ENCODE data around the gene NUDCD2. TPM values are rescaled to one million over a fixed set of nuclear protein-coding genes. Genes with fewer than 3 reads are reported as not detected.
"Not testable (repeated sequence)": the region's sequence is repeated elsewhere in the genome, so short reads cannot be mapped to it uniquely, and the experiment has no call there.

Gene NUDCD2
- total RNA-seq, 2 donors from 2014 or later, result 50.2 to 58.0 TPM

DNA sequence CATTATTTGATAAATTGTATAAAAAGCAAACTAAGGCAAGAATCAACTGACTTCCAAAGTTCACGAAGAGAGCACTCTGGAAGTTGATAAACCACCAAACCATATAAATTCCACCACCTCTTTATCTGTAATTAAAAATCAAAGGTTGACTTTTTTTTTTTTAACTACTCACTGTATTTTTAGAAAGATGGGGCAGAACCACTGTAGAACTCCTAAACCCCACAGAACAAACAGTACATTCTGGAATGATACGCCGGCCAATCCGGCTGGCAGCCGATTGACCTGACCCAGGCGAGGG lies 22.9 kb downstream of the NUDCD2 start:
- ATAC-seq (replicated peaks in 1 of 2) (no peak), DNase-seq (no peak)
- H3K4me3 Mint-ChIP-seq, result peak overlapping the region; percentile 88 to 90
- H3K27ac Mint-ChIP-seq, result peak overlapping the region; percentile 97
- peaks cover 5 to 12% of the 10 kb centered on the region in 2 donors for H3K36me3 Mint-ChIP-seq (ENCODE audit: insufficient read depth in 2 of 2)
- peaks cover 47% of the 10 kb centered on the region for H3K4me1 Mint-ChIP-seq (ENCODE audit: low read depth)
- no peaks in the 10 kb centered on the region for H3K9me3 Mint-ChIP-seq
- no peaks in the 10 kb centered on the region for H3K27me3 Mint-ChIP-seq (ENCODE audit: low read depth)

DNA sequence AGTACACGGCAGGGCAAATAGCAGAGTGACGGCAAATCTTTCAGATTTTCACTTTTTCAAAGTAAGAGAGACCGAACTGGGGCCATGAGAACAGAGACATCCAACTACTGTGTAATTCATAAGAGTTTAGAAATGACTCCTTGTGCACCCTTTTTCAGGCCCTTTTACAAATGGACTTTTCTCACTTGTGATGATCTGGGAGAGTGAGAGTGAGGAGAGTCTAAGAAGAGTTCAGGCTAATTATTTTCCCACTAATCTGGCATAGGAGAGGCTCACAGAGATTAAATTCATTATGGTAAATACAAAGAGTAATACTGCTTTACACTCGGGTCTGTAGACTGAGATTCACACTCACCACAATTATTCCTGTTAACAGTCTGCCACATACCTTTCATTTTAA lies 23.4 kb downstream of the NUDCD2 start:
- Mint-ChIP-seq H3K27me3 (ENCODE audit: low read depth) (no peaks in the 10 kb centered on the region), H3K9me3 (no peaks in the 10 kb centered on the region), H3K27ac (peak overlapping the region; percentile 97), H3K4me3 (peak overlapping the region; percentile 88 to 90), H3K36me3 (ENCODE audit: insufficient read depth in 2 of 2) (peaks cover 5 to 12% of the 10 kb centered on the region in 2 donors), H3K4me1 (ENCODE audit: low read depth) (peaks cover 47% of the 10 kb centered on the region)
- ATAC-seq (replicated peaks in 1 of 2) (no peak), DNase-seq (no peak)

DNA sequence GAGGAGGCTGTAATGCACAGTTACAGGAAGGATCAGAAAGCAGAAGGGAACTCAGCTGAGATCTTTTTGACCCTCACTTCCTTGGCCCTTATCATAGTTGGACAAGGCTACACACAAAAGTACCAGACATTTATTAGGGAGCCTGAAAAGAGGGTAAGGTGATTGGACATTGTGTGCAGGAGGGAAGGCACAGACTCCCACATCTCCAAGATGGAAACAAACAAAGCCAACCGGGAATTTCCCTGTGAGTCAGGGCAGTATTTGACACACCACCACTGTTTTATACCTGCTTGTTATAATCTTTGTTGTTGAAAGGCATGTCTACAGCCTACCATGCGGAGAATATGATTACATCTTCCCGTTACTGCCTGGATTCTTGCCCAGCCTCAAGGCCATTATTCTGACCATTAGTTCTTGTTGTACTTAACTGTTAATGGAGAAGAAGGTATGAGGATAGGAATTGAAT lies 25.5 kb downstream of the NUDCD2 start:
- Mint-ChIP-seq H3K4me1 (ENCODE audit: low read depth) (peaks cover 31% of the 10 kb centered on the region), H3K9me3 (no peaks in the 10 kb centered on the region), H3K36me3 (ENCODE audit: insufficient read depth in 2 of 2) (peaks cover 2 to 3% of the 10 kb centered on the region in 2 donors), H3K27me3 (ENCODE audit: low read depth) (no peaks in the 10 kb centered on the region), H3K4me3 (peak overlapping the region in 1 of 2 donors; percentile 75), H3K27ac (peak overlapping the region; percentile 69)
- DNase-seq (peak in 1 of 2 donors; percentile 27), ATAC-seq (replicated peaks in 1 of 2) (no peak)

DNA sequence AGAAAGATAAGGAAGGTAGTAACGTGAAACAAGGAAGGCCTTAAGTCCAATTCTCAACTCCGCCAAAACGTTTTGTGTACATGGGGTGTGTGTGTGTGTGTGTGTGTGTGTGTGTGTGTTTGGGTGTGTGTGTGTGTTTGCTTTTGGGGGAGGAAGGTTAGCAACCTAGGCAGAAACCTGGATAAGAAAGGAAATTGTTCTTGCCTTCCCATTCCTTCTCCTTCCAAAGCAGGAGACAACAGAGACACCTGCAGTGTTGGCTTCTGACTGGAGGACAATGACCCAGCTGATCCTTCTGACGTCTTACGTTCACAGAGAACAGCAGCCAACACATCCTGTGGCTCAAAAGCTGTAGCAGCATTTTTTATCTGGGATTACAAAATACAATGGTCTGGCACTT lies 26.6 kb downstream of the NUDCD2 start:
- Mint-ChIP-seq H3K4me1 (ENCODE audit: low read depth) (peaks cover 19% of the 10 kb centered on the region), H3K27me3 (ENCODE audit: low read depth) (no peaks in the 10 kb centered on the region), H3K27ac (no peak overlapping the region), H3K36me3 (ENCODE audit: insufficient read depth in 2 of 2) (peaks cover 1 to 2% of the 10 kb centered on the region in 2 donors), H3K9me3 (no peaks in the 10 kb centered on the region), H3K4me3 (peak overlapping the region in 1 of 2 donors; percentile 19)
- ATAC-seq (replicated peaks in 1 of 2) (no peak), DNase-seq (no peak)

DNA sequence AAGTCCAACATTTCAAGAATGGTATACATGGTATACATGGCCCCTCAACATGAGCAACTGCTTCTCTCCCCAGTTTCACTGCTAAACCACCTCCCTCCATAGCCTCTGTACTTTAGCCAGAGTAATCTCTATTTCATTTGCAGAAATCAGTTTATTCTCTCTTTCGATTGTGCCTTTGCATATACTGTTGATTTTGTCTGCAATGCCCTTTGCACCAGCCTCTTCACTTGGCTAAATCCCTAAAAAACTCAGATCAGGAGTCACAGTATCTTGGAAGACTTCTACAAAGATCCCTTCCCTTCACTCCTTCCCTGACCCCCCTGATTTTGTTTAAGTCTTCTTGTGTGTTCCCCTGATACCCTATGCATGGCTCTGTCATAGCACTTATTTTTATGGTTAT lies 27.4 kb downstream of the NUDCD2 start:
- no peaks in the 10 kb centered on the region for H3K36me3 Mint-ChIP-seq (ENCODE audit: insufficient read depth in 2 of 2)
- H3K9me3 Mint-ChIP-seq, result no peaks in the 10 kb centered on the region
- no peak overlapping the region for H3K4me3 Mint-ChIP-seq
- H3K27me3 Mint-ChIP-seq (ENCODE audit: low read depth), result no peaks in the 10 kb centered on the region
- DNase-seq, result no peak
- ATAC-seq (replicated peaks in 1 of 2), result no peak
- H3K4me1 Mint-ChIP-seq (ENCODE audit: low read depth), result peaks cover 17% of the 10 kb centered on the region
- H3K27ac Mint-ChIP-seq, result no peak overlapping the region

DNA sequence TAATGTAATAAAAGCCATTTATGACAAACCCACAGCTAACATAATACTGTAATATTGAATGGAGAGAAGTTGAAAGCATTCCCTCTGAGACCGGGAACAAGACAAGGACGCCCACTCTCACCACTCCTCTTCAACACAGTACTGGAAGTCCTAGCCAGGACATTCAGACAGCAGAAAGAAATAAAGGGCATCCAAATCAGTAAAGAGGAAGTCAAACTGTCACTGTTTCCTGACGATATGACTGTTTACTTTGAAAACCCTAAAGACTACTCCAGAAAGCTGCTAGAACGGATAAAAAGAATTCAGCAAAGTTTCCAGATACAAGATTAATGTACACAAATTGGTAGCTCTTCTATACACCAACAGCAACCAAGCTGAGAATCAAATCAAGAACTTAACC lies 33.8 kb downstream of the NUDCD2 start:
- ATAC-seq (replicated peaks in 1 of 2); H3K9me3 Mint-ChIP-seq; H3K27me3 Mint-ChIP-seq (ENCODE audit: low read depth); H3K36me3 Mint-ChIP-seq (ENCODE audit: insufficient read depth in 2 of 2); H3K4me1 Mint-ChIP-seq (ENCODE audit: low read depth); DNase-seq: not testable (repeated sequence)
- peak overlapping the region in 1 of 2 donors; percentile 8 for H3K4me3 Mint-ChIP-seq
- H3K27ac Mint-ChIP-seq, result peak overlapping the region; percentile 67

DNA sequence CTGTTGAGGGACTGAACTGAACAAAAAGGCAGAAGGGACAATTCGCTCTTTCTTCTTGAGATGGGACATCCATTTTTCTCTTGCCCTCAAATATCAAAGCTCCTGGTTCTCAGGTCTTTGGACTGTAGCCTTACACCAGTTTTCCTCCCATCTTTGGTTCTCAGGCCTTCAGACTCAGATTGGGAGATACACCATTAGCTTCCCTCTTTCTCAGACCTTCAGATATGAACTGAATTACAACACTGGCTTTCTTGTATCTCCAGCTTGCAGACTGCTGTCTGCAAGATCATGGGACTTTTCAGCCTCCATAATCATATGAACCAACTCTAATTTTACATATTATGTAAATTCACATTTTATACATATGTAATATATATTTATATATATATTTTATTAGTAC lies 35.1 kb downstream of the NUDCD2 start:
- H3K27ac Mint-ChIP-seq, result no peak overlapping the region
- DNase-seq (no peak), ATAC-seq (replicated peaks in 1 of 2) (no peak)
- no peak overlapping the region for H3K4me3 Mint-ChIP-seq
- H3K36me3 Mint-ChIP-seq (ENCODE audit: insufficient read depth in 2 of 2), result no peaks in the 10 kb centered on the region
- H3K4me1 Mint-ChIP-seq (ENCODE audit: low read depth), result peaks cover 7% of the 10 kb centered on the region
- H3K9me3 Mint-ChIP-seq, result no peaks in the 10 kb centered on the region
- no peaks in the 10 kb centered on the region for H3K27me3 Mint-ChIP-seq (ENCODE audit: low read depth)

DNA sequence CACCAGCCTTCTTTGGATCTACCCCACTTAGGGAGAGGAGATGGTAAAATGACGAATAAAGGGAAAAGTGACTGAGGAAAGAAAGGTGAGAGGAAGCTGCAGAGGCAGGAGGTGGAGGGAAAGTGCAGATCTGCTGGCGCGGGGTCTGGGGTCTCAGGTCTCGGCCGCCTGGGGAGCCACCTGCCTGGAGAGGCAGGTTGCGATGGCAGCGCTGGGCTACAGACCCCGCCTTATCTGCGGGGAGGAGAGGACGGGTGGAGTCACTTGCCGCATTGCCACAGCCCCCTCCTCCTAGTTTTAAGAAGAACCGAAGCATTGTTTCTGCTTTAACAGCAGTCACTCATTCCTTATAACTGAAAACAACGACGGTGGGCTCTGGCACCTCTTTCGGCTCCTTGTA lies 44.2 kb downstream of the NUDCD2 start:
- H3K4me3 Mint-ChIP-seq; H3K4me1 Mint-ChIP-seq (ENCODE audit: low read depth); ATAC-seq (replicated peaks in 1 of 2); H3K27ac Mint-ChIP-seq; H3K9me3 Mint-ChIP-seq; DNase-seq; H3K36me3 Mint-ChIP-seq (ENCODE audit: insufficient read depth in 2 of 2): not testable (repeated sequence)
- H3K27me3 Mint-ChIP-seq (ENCODE audit: low read depth), result peaks cover 31% of the 10 kb centered on the region

DNA sequence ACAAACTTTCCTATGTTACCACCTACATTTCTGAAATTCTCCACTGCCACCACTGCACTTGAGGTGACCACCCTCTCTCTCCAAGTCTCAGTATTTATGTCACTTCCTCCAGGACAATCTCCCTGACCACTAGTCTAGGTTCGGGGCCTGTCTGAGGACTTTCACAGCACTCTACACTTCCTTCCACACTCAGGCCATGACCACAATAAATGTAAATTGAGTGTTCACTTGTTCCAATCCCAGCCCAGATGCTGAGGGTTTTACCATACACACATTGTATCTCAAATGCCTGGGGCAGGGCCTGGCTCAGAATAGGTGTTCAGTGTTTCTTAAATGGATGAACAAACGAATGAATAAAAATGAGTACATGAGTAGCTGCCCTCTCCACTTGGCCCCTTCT lies 49.4 kb downstream of the NUDCD2 start:
- Mint-ChIP-seq H3K9me3 (no peaks in the 10 kb centered on the region), H3K27me3 (ENCODE audit: low read depth) (peaks cover 22% of the 10 kb centered on the region), H3K4me1 (ENCODE audit: low read depth) (peaks cover 4% of the 10 kb centered on the region), H3K36me3 (ENCODE audit: insufficient read depth in 2 of 2) (no peaks in the 10 kb centered on the region), H3K4me3 (no peak overlapping the region), H3K27ac (no peak overlapping the region)
- DNase-seq, result no peak
- no peak for ATAC-seq (replicated peaks in 1 of 2)

DNA sequence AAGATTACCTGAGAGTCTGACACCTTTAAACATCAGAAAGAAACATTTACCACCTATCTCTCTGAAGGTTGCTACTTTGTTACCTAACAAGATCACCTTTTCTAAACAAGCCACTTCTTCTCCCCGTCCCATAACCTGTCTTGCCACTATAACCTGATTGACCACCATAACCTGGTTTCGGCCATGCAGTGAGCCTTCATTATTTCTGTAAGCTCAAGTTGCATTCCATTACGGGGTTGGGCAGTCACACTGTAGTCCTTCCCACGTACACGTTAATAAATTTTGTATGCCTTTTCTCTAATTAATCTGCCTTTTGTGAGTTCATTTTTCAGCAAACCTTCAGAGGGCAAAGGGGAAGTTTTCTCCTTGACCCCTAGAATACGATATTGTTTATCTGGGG lies 50.5 kb downstream of the NUDCD2 start:
- ATAC-seq (replicated peaks in 1 of 2), result no peak
- H3K27me3 Mint-ChIP-seq (ENCODE audit: low read depth), result peaks cover 11% of the 10 kb centered on the region
- DNase-seq, result no peak
- no peak overlapping the region for H3K4me3 Mint-ChIP-seq
- H3K27ac Mint-ChIP-seq, result no peak overlapping the region
- no peaks in the 10 kb centered on the region for H3K9me3 Mint-ChIP-seq
- no peaks in the 10 kb centered on the region for H3K36me3 Mint-ChIP-seq (ENCODE audit: insufficient read depth in 2 of 2)
- peaks cover 4% of the 10 kb centered on the region for H3K4me1 Mint-ChIP-seq (ENCODE audit: low read depth)

DNA sequence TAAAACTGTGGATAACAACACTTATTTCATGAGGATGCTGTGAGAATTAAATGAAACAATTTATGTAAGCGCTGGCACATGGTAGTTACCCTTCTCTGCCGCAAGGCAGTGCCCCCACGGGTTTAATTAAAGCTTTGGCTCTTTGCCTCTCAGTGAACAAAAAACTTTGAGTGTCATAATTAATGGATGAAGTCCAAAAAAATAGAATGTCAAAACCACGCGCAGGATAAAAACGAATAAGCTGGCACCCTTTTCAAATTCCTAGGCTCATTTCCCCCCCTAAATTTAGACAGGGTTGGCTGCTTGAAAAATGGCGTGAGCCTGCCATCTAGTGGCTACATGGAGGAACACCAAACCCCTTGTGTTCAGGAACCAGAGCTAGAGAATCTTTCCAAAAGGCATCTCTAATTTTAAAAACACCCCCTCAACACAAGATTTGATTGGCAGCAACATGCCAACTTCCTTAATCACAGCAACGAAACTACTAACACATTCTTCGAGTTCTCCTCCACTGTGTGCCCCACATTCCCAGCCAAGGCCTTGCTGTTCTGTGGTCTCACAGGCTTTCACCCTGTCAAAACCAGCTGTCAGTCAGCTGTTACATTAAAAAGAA lies 51.5 kb downstream of the NUDCD2 start:
- H3K27ac Mint-ChIP-seq, result no peak overlapping the region
- H3K9me3 Mint-ChIP-seq, result no peaks in the 10 kb centered on the region
- ATAC-seq (replicated peaks in 1 of 2) (peak; percentile 77 to 78), DNase-seq (peak; percentile 43 to 53)
- H3K27me3 Mint-ChIP-seq (ENCODE audit: low read depth), result peaks cover 1% of the 10 kb centered on the region
- H3K4me1 Mint-ChIP-seq (ENCODE audit: low read depth), result peaks cover 4% of the 10 kb centered on the region
- H3K36me3 Mint-ChIP-seq (ENCODE audit: insufficient read depth in 2 of 2), result no peaks in the 10 kb centered on the region
- H3K4me3 Mint-ChIP-seq, result no peak overlapping the region

DNA sequence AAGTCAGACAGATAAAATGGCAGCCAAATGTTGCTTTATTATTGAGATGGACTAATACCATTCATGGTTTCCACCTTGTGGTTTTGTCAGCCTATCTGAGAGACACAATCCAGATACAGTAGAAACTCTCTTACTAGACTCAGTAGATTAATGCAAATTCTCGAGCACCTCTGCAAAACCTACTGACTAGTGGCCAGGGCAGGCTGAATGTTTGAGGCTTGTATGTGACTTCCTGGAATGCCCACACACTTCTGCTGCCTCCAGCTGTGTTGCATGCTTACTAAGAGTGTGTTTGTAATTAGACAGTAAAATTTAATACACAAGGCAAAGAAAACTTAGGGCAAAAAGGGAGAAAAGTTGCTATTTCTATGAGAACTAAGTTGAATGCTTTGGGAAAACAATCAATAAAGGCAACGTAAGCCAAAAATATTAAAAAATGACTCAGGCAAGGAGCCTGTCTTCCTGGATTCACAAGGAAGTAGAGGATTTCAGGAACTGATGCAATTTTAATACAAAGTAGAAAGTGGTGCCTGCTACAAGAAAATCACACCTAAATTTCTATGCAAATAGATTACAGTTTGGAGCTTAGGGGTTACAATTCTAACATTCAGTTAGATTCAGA lies 52.8 kb downstream of the NUDCD2 start:
- DNase-seq (no peak), ATAC-seq (replicated peaks in 1 of 2) (no peak)
- peaks cover 4% of the 10 kb centered on the region for H3K4me1 Mint-ChIP-seq (ENCODE audit: low read depth)
- H3K27ac Mint-ChIP-seq, result no peak overlapping the region
- no peaks in the 10 kb centered on the region for H3K27me3 Mint-ChIP-seq (ENCODE audit: low read depth)
- H3K36me3 Mint-ChIP-seq (ENCODE audit: insufficient read depth in 2 of 2), result no peaks in the 10 kb centered on the region
- no peaks in the 10 kb centered on the region for H3K9me3 Mint-ChIP-seq
- no peak overlapping the region for H3K4me3 Mint-ChIP-seq

DNA sequence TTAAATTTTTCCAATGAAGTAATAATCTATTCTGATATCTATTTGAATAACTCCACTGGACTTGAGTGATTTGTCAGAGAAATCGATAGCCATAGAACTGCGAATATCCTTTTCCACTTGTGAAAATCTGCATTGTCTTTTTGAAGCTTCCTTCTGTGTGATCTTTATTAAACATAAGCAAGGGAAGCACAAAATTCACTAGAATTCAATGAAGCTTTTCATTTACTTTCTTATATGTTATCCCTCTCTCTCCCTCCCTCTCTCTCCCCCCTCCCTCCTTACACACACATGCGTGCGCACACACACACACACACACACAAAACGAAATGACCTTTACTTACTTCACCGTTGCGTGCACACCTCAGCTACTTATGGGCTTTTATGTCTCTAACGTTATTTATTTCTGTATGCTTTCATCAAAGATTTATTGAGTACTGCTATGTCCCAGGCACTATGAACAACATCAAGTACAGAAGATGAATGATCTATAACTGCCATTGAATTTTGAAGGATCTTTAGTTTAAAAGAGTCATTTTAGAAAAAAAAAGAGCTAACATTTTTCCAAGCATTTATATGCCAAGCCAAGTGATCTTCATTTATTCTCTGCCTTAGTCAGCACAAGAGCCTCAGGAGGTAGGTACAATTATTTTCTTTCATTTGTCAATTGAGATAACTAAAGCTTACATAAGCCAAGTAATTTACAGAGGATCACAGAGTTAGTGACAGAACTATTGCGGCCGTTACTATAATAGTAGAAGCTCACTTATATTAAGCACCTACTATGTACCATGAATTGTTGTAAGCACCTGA lies 55.3 kb downstream of the NUDCD2 start:
- DNase-seq (no peak), ATAC-seq (replicated peaks in 1 of 2) (no peak)
- Mint-ChIP-seq H3K4me1 (ENCODE audit: low read depth) (peaks cover 4% of the 10 kb centered on the region), H3K27me3 (ENCODE audit: low read depth) (peaks cover 6% of the 10 kb centered on the region), H3K4me3 (no peak overlapping the region), H3K9me3 (no peaks in the 10 kb centered on the region), H3K27ac (no peak overlapping the region), H3K36me3 (ENCODE audit: insufficient read depth in 2 of 2) (no peaks in the 10 kb centered on the region)
